ENCODE data around the gene RHOG.
A peak's percentile ranks its signal among the peaks of the same experiment; 100 is the strongest.

The RHOG gene

GRCh38 chr11:3857628-3858027 lies 16.9 kb upstream of the RHOG start:
- DNase-seq = no peak

GRCh38 chr11:3856856-3857553 lies 16.2 kb upstream of the RHOG start:
- DNase-seq = no peak

GRCh38 chr11:3855808-3856491 lies 15.2 kb upstream of the RHOG start:
- peak in 4 of 5 donors; percentile 17 to 71 (median 30) for DNase-seq

GRCh38 chr11:3854977-3855807 lies 14.4 kb upstream of the RHOG start, which contains the start of gene STIM1:
TSS of gene STIM1 (plus strand) at chr11:3855664. CDS start at chr11:3856271, 607 bp downstream.
- DNase-seq = peak; percentile 90 to 97 (median 95)

GRCh38 chr11:3854660-3854976 lies 13.9 kb upstream of the RHOG start:
- no peak for DNase-seq

GRCh38 chr11:3853899-3854659 lies 13.3 kb upstream of the RHOG start:
- DNase-seq = peak in 4 of 5 donors; percentile 53 to 91 (median 57)

GRCh38 chr11:3853545-3853842 lies 12.7 kb upstream of the RHOG start:
- no peak for DNase-seq

GRCh38 chr11:3849297-3849874 lies 8.6 kb upstream of the RHOG start:
- DNase-seq = peak in 3 of 5 donors; percentile 16 to 54 (median 39)

- no peak for DNase-seq
Observed at GRCh38 chr11:3845670-3846069, 4.9 kb upstream of the RHOG start.

GRCh38 chr11:3845246-3845645 lies 4.5 kb upstream of the RHOG start:
- no peak for DNase-seq

- no peak for DNase-seq
Observed at GRCh38 chr11:3843326-3843725, 2.6 kb upstream of the RHOG start.

GRCh38 chr11:3841426-3842350 lies 929 bp upstream of the RHOG start:
- DNase-seq = peak; percentile 88 to 93 (median 93)

- peak in 2 of 5 donors; percentile 34 to 38 for DNase-seq
Observed at GRCh38 chr11:3840004-3840869, 522 bp downstream of the RHOG start.

GRCh38 chr11:3838504-3838903 lies 2.3 kb downstream of the RHOG start:
- no peak for DNase-seq

GRCh38 chr11:3837793-3838192 lies 3.0 kb downstream of the RHOG start:
- no peak for DNase-seq

- peak in 4 of 5 donors; percentile 20 to 71 (median 36) for DNase-seq
Observed at GRCh38 chr11:3836903-3837302, 3.9 kb downstream of the RHOG start.

GRCh38 chr11:3835751-3836150 lies 5.0 kb downstream of the RHOG start:
- DNase-seq = no peak

- peak in 1 of 5 donors; percentile 51 for DNase-seq
Observed at GRCh38 chr11:3834664-3835461, 5.9 kb downstream of the RHOG start.

GRCh38 chr11:3834349-3834663 lies 6.5 kb downstream of the RHOG start:
- no peak for DNase-seq

GRCh38 chr11:3833449-3833848 lies 7.3 kb downstream of the RHOG start:
- no peak for DNase-seq
